ENCODE results near the gene PHTF2. TPM values are rescaled to one million over a fixed set of nuclear protein-coding genes. Genes with fewer than 3 reads are reported as not detected.

The PHTF2 gene
- total and polyA plus RNA-seq, 2 experiments from 2014 or later, result 22.0 to 29.9 TPM

GRCh38 chr7:77940647-77941046 is 142.1 kb downstream of the PHTF2 start:
- in situ Hi-C loops (cut with MboI), result loop anchor here (25.0 kb wide), 1 partner anchor 278 kb away; no protein-coding TSS in a partner anchor

DNA sequence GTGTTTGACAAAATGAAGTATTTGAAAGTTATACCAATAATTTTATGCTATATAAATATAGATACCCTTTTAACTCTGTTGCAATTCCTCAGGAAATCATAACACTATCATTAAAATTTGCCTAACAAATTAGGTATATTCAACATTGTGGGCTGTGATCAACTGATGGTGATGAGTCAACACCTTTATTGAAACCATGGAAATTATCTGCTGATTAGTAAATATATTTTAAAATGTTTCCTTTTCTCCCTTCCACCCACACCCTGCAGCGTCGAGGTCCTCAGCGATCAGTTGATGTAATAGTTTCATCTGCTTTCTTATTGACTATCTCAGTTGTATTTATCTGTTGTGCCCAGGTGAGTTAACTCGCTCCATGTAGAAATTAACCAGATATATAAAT is 143.9 kb downstream of the PHTF2 start:
- no peaks in the 10 kb centered on the region for H3K79me2 ChIP-seq (ENCODE audit: insufficient read depth)
- no peak for DNase-seq
- H3K4me1 ChIP-seq (ENCODE audit: insufficient read depth), result no peaks in the 10 kb centered on the region
- H3K9me2 ChIP-seq (ENCODE audit: insufficient read depth), result no peaks in the 10 kb centered on the region
- in situ Hi-C loops (cut with MboI), result loop anchor here (25.0 kb wide), 1 partner anchor 280 kb away; no protein-coding TSS in a partner anchor
- H3K27me3 ChIP-seq (replicated peaks; ENCODE audit: insufficient read depth), result no peaks in the 10 kb centered on the region
- H2AFZ ChIP-seq, result no peak overlapping the region
- H3K9ac ChIP-seq, result no peak overlapping the region
- H4K20me1 ChIP-seq (ENCODE audit: insufficient read depth), result no peaks in the 10 kb centered on the region
- H3K36me3 ChIP-seq (ENCODE audit: low read depth), result no peaks in the 10 kb centered on the region
- WGBS, 2 experiments (ENCODE audit: low coverage in 1 of 2, low lambda C conversion rate in 2 of 2, missing lambda C conversion rate in 2 of 2), result 94 to 95% methylated on average over 4 of the region's 4 CpGs
- no peaks in the 10 kb centered on the region for H3K9me3 ChIP-seq (ENCODE audit: low read depth)
- no peak overlapping the region for H3K27ac ChIP-seq
- no peak overlapping the region for H3K4me2 ChIP-seq (ENCODE audit: unreplicated experiment)
- no peaks in the 10 kb centered on the region for H3F3A ChIP-seq (ENCODE audit: insufficient read depth)
- TF ChIP-seq EZH2phosphoT487 (IDR thresholded peaks at IDR 0.05; ENCODE audit: insufficient read depth, low read depth), result no peak
- no peak for TF ChIP-seq EZH2 (IDR thresholded peaks at IDR 0.05; ENCODE audit: insufficient read depth, poor library complexity, severe bottlenecking)
- H3K4me3 ChIP-seq, result no peak overlapping the region

More at GRCh38 chr7:77940647-77941046, 142.1 kb downstream of the PHTF2 start:
- Histone ChIP-seq H3K4me2 (ENCODE audit: unreplicated experiment) (no peak overlapping the region), H3K79me2 (ENCODE audit: insufficient read depth) (no peaks in the 10 kb centered on the region), H3K27ac (no peak overlapping the region), H3K9me2 (ENCODE audit: insufficient read depth) (no peaks in the 10 kb centered on the region), H3K36me3 (ENCODE audit: low read depth) (no peaks in the 10 kb centered on the region), H3K9ac (no peak overlapping the region), H4K20me1 (ENCODE audit: insufficient read depth) (no peaks in the 10 kb centered on the region), H3K27me3 (replicated peaks; ENCODE audit: insufficient read depth) (no peaks in the 10 kb centered on the region), H2AFZ (no peak overlapping the region), H3K4me1 (ENCODE audit: insufficient read depth) (no peaks in the 10 kb centered on the region), H3F3A (ENCODE audit: insufficient read depth) (no peaks in the 10 kb centered on the region), H3K4me3 (no peak overlapping the region), H3K9me3 (ENCODE audit: low read depth) (no peaks in the 10 kb centered on the region)
- peak; percentile 71 for DNase-seq
- TF ChIP-seq EZH2 (IDR thresholded peaks at IDR 0.05; ENCODE audit: insufficient read depth, poor library complexity, severe bottlenecking) (no peak), EZH2phosphoT487 (IDR thresholded peaks at IDR 0.05; ENCODE audit: insufficient read depth, low read depth) (no peak)

GRCh38 chr7:77944183-77945182 is 145.9 kb downstream of the PHTF2 start:
- Histone ChIP-seq H3K4me1 (ENCODE audit: insufficient read depth) (no peaks in the 10 kb centered on the region), H3K9ac (no peak overlapping the region), H3K27me3 (replicated peaks; ENCODE audit: insufficient read depth) (no peaks in the 10 kb centered on the region), H3K36me3 (ENCODE audit: low read depth) (no peaks in the 10 kb centered on the region), H3K79me2 (ENCODE audit: insufficient read depth) (no peaks in the 10 kb centered on the region), H3F3A (ENCODE audit: insufficient read depth) (no peaks in the 10 kb centered on the region), H3K9me3 (ENCODE audit: low read depth) (no peaks in the 10 kb centered on the region), H3K27ac (no peak overlapping the region), H3K9me2 (ENCODE audit: insufficient read depth) (no peaks in the 10 kb centered on the region), H3K4me3 (no peak overlapping the region), H4K20me1 (ENCODE audit: insufficient read depth) (no peaks in the 10 kb centered on the region), H2AFZ (no peak overlapping the region), H3K4me2 (ENCODE audit: unreplicated experiment) (no peak overlapping the region)
- no peak for DNase-seq
- WGBS, 2 experiments (ENCODE audit: low coverage in 1 of 2, low lambda C conversion rate in 2 of 2, missing lambda C conversion rate in 2 of 2), result 98 to 99% methylated on average over 9 of the region's 9 CpGs
- in situ Hi-C loops (cut with MboI), result loop anchor here (25.0 kb wide), 1 partner anchor 282 kb away; no protein-coding TSS in a partner anchor
- TF ChIP-seq EZH2phosphoT487 (IDR thresholded peaks at IDR 0.05; ENCODE audit: insufficient read depth, low read depth) (no peak), EZH2 (IDR thresholded peaks at IDR 0.05; ENCODE audit: insufficient read depth, poor library complexity, severe bottlenecking) (no peak)

DNA sequence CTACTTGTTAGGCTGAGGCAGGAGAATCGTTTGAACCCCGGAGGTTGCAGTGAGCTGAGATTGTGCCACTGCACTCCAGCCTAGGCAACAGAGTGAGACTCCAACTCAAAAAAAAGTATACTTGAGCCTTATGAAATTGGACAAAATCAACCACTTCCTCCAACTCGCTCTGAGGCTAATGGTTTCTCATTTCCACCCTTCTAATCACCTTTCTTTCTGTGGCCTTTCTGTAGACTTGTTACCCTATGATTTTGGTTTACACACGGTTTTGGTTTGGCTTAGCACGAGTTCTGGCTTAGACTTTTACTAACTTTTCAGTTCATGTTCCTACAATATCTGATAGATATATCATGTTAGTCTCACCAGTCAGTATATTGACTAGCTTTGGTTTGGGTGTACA is 152.0 kb downstream of the PHTF2 start:
- Histone ChIP-seq H3K9ac (no peak overlapping the region), H2AFZ (no peak overlapping the region), H4K20me1 (ENCODE audit: insufficient read depth) (no peaks in the 10 kb centered on the region), H3K9me3 (ENCODE audit: low read depth) (no peaks in the 10 kb centered on the region), H3K4me1 (ENCODE audit: insufficient read depth) (no peaks in the 10 kb centered on the region), H3F3A (ENCODE audit: insufficient read depth) (no peaks in the 10 kb centered on the region), H3K36me3 (ENCODE audit: low read depth) (no peaks in the 10 kb centered on the region), H3K79me2 (ENCODE audit: insufficient read depth) (no peaks in the 10 kb centered on the region), H3K9me2 (ENCODE audit: insufficient read depth) (no peaks in the 10 kb centered on the region), H3K27ac (no peak overlapping the region), H3K4me3 (no peak overlapping the region), H3K27me3 (replicated peaks; ENCODE audit: insufficient read depth) (no peaks in the 10 kb centered on the region), H3K4me2 (ENCODE audit: unreplicated experiment) (no peak overlapping the region)
- TF ChIP-seq EZH2 (IDR thresholded peaks at IDR 0.05; ENCODE audit: insufficient read depth, poor library complexity, severe bottlenecking) (no peak), EZH2phosphoT487 (IDR thresholded peaks at IDR 0.05; ENCODE audit: insufficient read depth, low read depth) (no peak)
- in situ Hi-C loops (cut with MboI), result no loop called here
- no peak for DNase-seq
- WGBS, 2 experiments (ENCODE audit: low coverage in 1 of 2, low lambda C conversion rate in 2 of 2, missing lambda C conversion rate in 2 of 2), result 97 to 100% methylated on average over 5 of the region's 5 CpGs
